K562 (cell line): ENCODE measurements around the gene DHRS2. TPM values are rescaled to one million over a fixed set of nuclear protein-coding genes. Genes with fewer than 3 reads are reported as not detected.

ENCODE experiments used
- ASH1L ChIP-seq: fragments of 450-650 bp; IDR thresholded peaks from 2 replicates; pipeline ENCODE4 v1.6.1; 2018; ENCODE audit warnings: borderline replicate concordance, mild to moderate bottlenecking, low read depth; ENCODE audit not compliant: partially characterized antibody
- BACH1 ChIP-seq: fragments of 200-800 bp; sonication (Bioruptor generic); IDR thresholded peaks from 2 replicates; pipeline ENCODE4 v1.6.1; 2016; ENCODE audit warnings: missing genetic modification characterization, missing compliant biosample characterization
- BRD4 ChIP-seq: fragments of 200-600 bp; sonication (generic); IDR thresholded peaks from 2 replicates; pipeline ENCODE4 v1.6.1; 2017; ENCODE audit warnings: inconsistent platforms
- CBX3 ChIP-seq, 2 experiments: IDR thresholded peaks; 1 replicate in 1 of 2; 2 replicates in 1 of 2; pipeline ENCODE4 v1.6.1; 2012; ENCODE audit warnings: inconsistent platforms in 2 of 2, low read length in 2 of 2, borderline replicate concordance in 1 of 2, control low read depth in 1 of 2
- CC2D1A ChIP-seq: fragments of 450-650 bp; IDR thresholded peaks from 2 replicates; pipeline ENCODE4 v1.6.1; 2017; ENCODE audit warnings: mild to moderate bottlenecking
- CHD4 ChIP-seq: fragments of 200-600 bp; sonication (generic); IDR thresholded peaks from 3 replicates; pipeline ENCODE4 v1.6.1; 2012; ENCODE audit warnings: low read depth, mild to moderate bottlenecking, mixed read lengths, low read length, inconsistent platforms; ENCODE audit not compliant: insufficient read depth, insufficient replicate concordance, poor library complexity, severe bottlenecking
- EP400 ChIP-seq: fragments of 450-650 bp; IDR thresholded peaks from 2 replicates; pipeline ENCODE4 v1.6.1; 2017; ENCODE audit warnings: antibody characterized with exemption, mild to moderate bottlenecking, moderate library complexity
- GATA2 ChIP-seq: sonication (generic); formaldehyde crosslinking; IDR thresholded peaks from 2 replicates; pipeline ENCODE4 v1.4.0; 2020; ENCODE audit warnings: mild to moderate bottlenecking, missing genetic modification reagents
- JUN ChIP-seq, 2 experiments: sonication (generic) in 1 of 2; formaldehyde crosslinking in 1 of 2; IDR thresholded peaks; 2 replicates each; pipeline versions ENCODE4 v1.6.1 to v1.8.0; 2012 to 2022; ENCODE audit warnings: borderline replicate concordance in 2 of 2, mild to moderate bottlenecking in 2 of 2, improper control_type of control experiment in 1 of 2, low read depth in 1 of 2, low read length in 1 of 2, missing genetic modification reagents in 1 of 2
- KHSRP ChIP-seq: fragments of 450-650 bp; IDR thresholded peaks from 2 replicates; pipeline ENCODE4 v1.6.1; 2017
- MAFK ChIP-seq: IDR thresholded peaks from 2 replicates; pipeline ENCODE4 v1.6.1; 2011; ENCODE audit warnings: low read length, improper control_type of control experiment
- MCM2 ChIP-seq: fragments of 450-650 bp; IDR thresholded peaks from 2 replicates; pipeline ENCODE4 v1.6.1; 2017; ENCODE audit warnings: low read depth, mild to moderate bottlenecking
- MTA3 ChIP-seq: fragments of 450-650 bp; formaldehyde crosslinking; IDR thresholded peaks from 2 replicates; pipeline ENCODE4 v1.6.1; 2017; ENCODE audit warnings: mild to moderate bottlenecking, borderline replicate concordance
- NR0B1 ChIP-seq: fragments of 450-650 bp; IDR thresholded peaks from one replicate; pipeline ENCODE4 v1.6.1; 2018; ENCODE audit warnings: mild to moderate bottlenecking, moderate library complexity; ENCODE audit not compliant: partially characterized antibody
- SMAD1 ChIP-seq: fragments of 150-350 bp; IDR thresholded peaks from 2 replicates; pipeline ENCODE4 v1.6.1; 2014; ENCODE audit warnings: low read length, low read depth; ENCODE audit not compliant: partially characterized antibody
- SMARCE1 ChIP-seq: fragments of 450-650 bp; IDR thresholded peaks from 2 replicates; pipeline ENCODE4 v1.7.1; 2016; ENCODE audit warnings: mild to moderate bottlenecking
- SNAPC5 ChIP-seq: fragments of 250-450 bp; sonication (Bioruptor Pico); IDR thresholded peaks from 2 replicates; pipeline ENCODE4 v1.8.0; 2021; ENCODE audit warnings: moderate library complexity, mild to moderate bottlenecking, inconsistent platforms
- STAG1 ChIP-seq: sonication (generic); formaldehyde crosslinking; IDR thresholded peaks from 2 replicates; pipeline ENCODE4 v1.5.0; 2020; ENCODE audit warnings: missing genetic modification reagents, borderline replicate concordance
- TCF3 ChIP-seq: sonication (generic); formaldehyde crosslinking; IDR thresholded peaks from 2 replicates; pipeline ENCODE4 v1.4.0; 2020; ENCODE audit warnings: mild to moderate bottlenecking, missing genetic modification reagents
- TFAP4 ChIP-seq: sonication (generic); formaldehyde crosslinking; IDR thresholded peaks from 2 replicates; pipeline ENCODE4 v1.8.0; 2022; ENCODE audit warnings: missing genetic modification reagents, mild to moderate bottlenecking, moderate library complexity, borderline replicate concordance
- ZNF384 ChIP-seq: IDR thresholded peaks from 2 replicates; pipeline ENCODE4 v1.6.1; 2012; ENCODE audit warnings: low read depth, low read length, improper control_type of control experiment
- ZNF780A ChIP-seq: fragments of 250-450 bp; sonication (Bioruptor Pico); IDR thresholded peaks from 2 replicates; pipeline ENCODE4 v1.5.0; 2021; ENCODE audit warnings: mild to moderate bottlenecking
- polyA plus RNA-seq, 8 experiments: library from polyadenylated mRNA; depleted of rRNA in 4 of 8; stranded (reverse) in 5 of 8; unstranded in 3 of 8; fragments of >200 nt; fragmentation: Nextera tagmentation in 2 of 8; fragmentation: Illumina TruSeq in 1 of 8; extraction: Ambion mirVana in 2 of 8; extraction: Trizol in 1 of 8; gene quantifications; 2 replicates each; pipeline versions ENCODE4 v1.2.1 to v1.2.3, GENCODE V29; 2011 to 2014; ENCODE audit warnings: inconsistent platforms in 1 of 8, missing spikeins in 1 of 8
- total RNA-seq, 7 experiments: library from RNA; depleted of rRNA in 6 of 7; stranded (reverse); fragments of >200 nt in 6 of 7; fragmentation: Illumina TruSeq in 2 of 7; extraction: Trizol in 2 of 7; gene quantifications; 2 replicates each; pipeline versions ENCODE4 v1.2.1 to v1.2.3, GENCODE V29; 2011 to 2021; ENCODE audit warnings: low replicate concordance in 1 of 7

DHRS2 gene
- total and polyA plus RNA-seq, 9 of the 15 experiments (the other 6 are each of a cell fraction or from before 2014, with no cell fraction given): 2.9 to 96.8 (median 64.4) TPM

GRCh38 chr14:23588884-23589598 is 47.1 kb upstream of the DHRS2 start (continued):
- TF ChIP-seq ZNF780A (CRISPR knock-in tag) (no peak), TCF3 (0 out of 2 replicates have a peak, but pooled peaks have one; percentile 7), SNAPC5 (no peak), ZNF384 (no peak), STAG1 (CRISPR knock-in tag) (peak; percentile 38; the same call in 1 of the 2 replicates), CHD4 (no peak), CC2D1A (peak; percentile 53; the same call in 1 of the 2 replicates), NR0B1 (no peak), SMAD1 (peak; percentile 88), BRD4 (no peak), MAFK (no peak), CBX3 (IDR thresholded peaks at IDR 0.05; ENCODE audit: borderline replicate concordance in 1 of 2, low read length in 2 of 2) (no peak), BACH1 (tag) (no peak), MTA3 (peak; percentile 22; the same call in 1 of the 2 replicates), EP400 (no peak), SMARCE1 (0 out of 2 replicates have a peak, but pooled peaks have one; percentile 37), ASH1L (no peak), JUN (IDR thresholded peaks at IDR 0.05; ENCODE audit: borderline replicate concordance, low read depth, low read length) (0 out of 2 replicates have a peak, but pooled peaks have one; percentile 24), JUN (CRISPR knock-in tag; IDR thresholded peaks at IDR 0.05; ENCODE audit: borderline replicate concordance) (no peak), KHSRP (no peak), MCM2 (no peak), GATA2 (peak; percentile 59; the same call in 1 of the 2 replicates), TFAP4 (peak; percentile 74)
